Measurements from ENCODE around the gene PPIP5K2.
"Not testable (repeated sequence)": the region's sequence is repeated elsewhere in the genome, so short reads cannot be mapped to it uniquely, and the experiment has no call there.

PPIP5K2 gene

DNA sequence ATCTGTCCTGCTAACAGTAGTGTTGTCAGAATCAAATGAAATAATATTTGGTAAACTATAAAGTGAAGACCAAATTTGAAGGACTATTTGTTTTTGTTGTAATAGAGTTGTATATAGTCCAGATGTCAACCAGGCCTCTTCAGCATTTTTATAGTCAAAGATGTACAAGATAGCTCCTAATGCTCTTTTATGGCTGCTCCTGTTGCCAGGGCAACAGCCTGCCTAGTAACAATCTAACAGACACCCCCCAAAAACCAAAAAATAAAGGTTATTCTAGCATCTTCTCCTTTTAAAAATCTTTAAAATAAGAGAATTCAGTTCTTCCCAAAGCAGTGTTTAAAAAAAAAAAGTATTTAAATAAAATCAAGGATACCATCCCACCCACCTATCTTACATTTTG lies 89.0 kb downstream of the PPIP5K2 start:
- no peak for DNase-seq

GRCh38 chr5:103210952-103211351 lies 90.9 kb downstream of the PPIP5K2 start:
- DNase-seq, result no peak

- DNase-seq, result no peak
Observed at GRCh38 chr5:103211576-103212561, 91.8 kb downstream of the PPIP5K2 start.

- no peak for DNase-seq
Observed at GRCh38 chr5:103216137-103216536, 96.0 kb downstream of the PPIP5K2 start.

DNA sequence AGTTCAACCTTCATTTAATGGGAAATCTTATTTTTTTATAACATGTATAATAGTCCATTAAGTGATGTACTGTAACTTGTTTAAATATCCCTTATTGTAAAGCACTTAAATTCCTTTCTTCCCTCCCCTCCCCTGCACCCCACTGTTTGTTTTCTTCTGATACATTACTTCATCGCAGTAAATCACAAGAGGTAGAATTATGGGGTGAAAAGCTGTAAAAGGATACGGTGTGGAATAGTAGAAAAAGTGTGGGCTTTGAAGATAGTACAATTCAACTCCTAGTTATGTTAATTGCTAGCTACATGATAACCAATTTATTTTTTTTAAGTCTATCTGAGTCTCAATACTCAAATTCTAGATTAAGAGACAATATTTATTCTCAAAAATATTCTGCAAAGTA lies 96.6 kb downstream of the PPIP5K2 start:
- no peak for DNase-seq

GRCh38 chr5:103217101-103217500 lies 97.0 kb downstream of the PPIP5K2 start:
- DNase-seq, result no peak

DNA sequence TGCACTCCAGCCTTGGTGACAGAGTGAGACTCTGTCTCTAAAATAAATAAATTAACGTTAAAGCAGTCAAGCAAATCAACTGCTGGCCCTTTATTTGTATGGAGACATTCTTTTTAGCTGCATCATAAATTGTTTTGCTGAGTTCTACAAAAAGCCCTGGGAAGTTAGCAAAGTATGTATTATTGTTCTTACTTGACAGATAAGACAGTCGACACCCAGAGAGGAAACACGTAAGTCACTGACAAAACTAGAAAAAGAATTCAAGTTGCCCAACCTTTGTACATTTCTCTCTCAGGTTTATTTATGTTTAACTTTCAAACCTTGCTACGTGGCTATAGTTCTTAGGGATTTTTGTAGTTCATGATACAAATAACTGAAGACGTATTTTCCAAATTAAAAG lies 98.1 kb downstream of the PPIP5K2 start:
- DNase-seq, result no peak

DNA sequence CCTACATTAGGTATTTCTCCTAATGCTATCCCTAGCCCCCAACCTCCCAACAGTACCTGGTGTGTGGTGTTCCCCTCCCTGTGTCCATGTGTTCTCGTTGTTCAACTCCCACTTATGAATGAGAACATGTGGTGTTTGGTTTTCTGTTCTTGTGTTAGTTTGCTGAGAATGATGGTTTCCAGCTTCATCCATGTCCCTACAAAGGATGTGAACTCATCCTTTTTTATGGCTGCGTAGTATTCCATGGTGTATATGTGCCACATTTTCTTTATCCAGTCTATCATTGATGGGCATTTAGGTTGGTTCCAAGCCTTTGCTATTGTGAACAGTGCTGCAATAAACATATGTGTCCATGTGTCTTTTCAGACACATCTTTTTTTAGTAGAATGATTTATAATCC lies 99.0 kb downstream of the PPIP5K2 start:
- not testable (repeated sequence) for DNase-seq

GRCh38 chr5:103223031-103223955 lies 103.2 kb downstream of the PPIP5K2 start:
- no peak for DNase-seq

DNA sequence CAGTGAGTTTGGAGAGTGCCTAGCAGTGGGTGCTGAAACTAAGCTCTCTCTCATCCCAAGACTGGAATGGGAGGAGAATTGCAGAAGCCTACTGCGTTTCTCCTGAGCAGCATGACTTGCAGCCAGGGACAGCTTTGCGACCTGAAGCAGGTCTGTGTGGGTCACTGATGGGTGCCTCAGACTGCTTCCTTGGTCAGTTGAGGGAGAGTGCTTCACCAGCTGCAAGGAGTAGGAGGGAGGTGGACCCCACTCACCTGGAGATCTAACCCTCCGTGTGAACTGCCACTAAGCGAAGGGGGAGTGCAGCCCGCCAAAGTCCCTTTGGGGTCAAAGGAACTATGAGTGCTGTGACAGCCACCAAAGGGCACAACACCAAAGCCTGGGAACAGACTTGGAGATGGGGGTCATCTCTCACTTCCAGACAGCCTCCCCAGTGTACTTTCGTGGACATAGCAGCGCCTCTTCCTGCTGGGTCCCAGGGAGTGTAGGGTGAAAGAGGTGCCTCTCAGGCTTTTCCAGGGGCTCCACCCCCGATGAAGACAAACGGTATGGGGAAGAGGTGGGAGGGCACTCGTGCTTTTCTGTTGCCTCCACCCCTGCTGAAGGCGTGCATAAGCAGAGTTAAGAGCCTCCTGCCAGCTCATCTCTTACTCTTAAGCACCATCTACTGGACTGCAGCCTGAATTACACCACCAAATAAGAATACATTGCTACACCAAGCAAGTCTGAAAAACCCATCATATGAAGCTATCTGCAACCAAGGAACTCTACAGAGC lies 104.2 kb downstream of the PPIP5K2 start:
- peak in 3 of 6 experiments; percentile 4 to 46 (median 39) for DNase-seq

DNA sequence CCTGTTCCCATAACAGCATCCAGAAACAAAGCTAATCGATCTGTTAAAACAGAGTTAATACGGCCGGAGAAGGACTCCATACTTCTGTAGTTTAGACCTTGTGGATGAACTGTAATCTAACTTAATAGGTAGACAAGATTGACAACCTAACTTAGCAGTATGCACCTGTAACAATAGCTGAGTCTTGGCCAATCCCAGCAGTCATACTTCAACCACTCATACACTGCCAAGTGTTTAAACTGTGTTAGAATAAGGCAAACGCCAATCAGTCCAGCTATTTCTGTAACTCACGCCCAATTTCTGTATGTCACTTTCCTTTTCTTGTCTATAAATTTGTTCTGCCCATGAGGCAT lies 104.8 kb downstream of the PPIP5K2 start:
- no peak for DNase-seq

GRCh38 chr5:103228061-103228460 lies 108.0 kb downstream of the PPIP5K2 start:
- DNase-seq, result no peak

DNA sequence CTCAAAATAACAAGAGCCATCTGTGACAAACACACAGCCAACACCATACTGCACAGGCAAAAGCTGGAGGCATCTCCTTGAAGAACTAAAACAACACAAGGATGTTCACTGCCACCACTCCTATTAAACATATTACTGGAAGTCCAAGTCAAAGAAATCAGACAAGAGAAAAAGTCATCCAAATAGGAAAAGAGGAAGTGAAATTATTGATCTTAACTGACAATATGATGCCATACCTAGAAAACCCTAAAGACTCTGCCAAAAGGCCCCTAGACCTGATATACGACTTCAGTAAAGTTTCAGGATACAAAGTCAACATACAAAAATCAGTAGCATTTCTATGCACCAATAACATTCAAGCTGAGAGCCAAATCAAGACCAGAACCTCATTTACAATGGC lies 108.5 kb downstream of the PPIP5K2 start:
- DNase-seq, result no peak

DNA sequence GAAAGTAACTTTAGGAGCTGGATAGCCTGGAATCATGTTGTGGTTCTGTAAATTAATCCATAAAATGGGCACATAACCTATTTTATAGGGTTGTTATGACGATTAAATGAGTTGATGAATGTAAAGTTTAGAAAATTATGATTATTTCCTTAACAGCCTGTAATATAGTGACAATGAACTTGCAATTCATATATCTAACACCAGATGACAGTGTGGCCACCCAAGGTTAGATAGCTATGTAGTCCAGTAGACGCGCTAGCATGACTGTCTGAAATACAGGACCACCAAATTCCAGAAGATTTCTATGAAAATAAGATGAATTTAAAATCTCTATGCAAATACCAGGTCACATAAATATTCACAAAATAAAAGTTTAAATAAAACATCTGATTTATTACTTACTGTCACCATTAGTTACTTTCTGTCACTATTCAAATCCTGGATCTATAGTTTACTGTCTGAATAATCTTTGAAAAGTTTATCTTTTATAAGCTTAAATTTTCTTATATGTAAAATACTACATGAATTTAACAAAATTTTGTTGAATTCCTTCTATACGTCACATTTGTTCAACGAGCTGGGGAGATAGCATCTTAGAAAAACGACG lies 112.4 kb downstream of the PPIP5K2 start:
- DNase-seq, result peak in 3 of 6 experiments; percentile 4 to 36 (median 28)

DNA sequence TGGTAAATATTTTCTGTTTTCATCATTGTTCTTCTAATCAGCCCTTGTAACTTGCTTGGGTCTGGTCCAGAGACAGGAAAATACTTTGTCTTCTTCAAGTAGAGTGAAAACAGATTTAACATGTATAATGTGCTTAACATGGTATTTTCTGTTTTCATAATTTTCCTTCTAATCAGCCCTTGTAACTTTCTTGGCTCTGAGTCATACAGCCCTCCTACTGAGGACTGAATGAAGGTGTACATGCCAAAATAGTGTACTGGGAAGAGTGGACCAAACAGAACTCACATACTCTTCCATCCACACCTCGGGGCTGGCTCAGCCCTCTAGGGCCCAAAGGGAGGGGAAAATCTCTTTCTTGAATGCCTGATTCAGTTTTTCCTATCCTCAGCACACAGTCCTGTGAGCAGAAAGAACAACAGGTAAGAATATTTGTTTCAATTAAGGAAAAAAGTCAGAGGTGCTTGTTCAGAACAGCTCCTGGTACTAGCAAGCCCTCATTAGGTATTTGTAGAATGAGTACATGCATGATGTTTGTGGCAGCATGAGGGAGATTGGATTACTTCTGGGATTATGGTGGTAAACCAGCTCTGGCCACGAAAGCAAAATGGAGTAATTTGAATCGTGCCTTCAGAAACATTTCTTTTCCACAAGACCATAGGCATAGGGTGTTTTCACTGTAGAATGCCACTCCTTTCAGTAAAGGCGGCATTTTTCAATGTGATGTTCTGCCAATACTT lies 114.3 kb downstream of the PPIP5K2 start:
- no peak for DNase-seq

DNA sequence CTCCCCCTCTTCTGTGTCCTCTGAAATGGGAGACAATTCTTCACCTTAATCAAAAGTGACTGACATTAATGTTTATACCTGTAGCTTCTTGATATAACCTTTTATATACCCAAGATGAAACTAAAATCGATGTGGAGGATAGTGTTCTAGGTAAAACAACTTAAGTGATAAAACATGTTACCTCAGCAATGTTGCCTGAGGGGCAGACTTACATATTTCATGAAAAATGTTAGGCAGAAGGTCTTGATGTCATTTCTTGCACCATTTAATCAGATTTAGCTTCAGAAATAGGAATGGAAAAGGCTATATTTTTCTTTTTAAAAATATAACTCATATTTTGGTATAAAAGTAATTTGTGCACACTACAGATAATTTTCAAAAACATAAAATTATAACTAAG lies 115.8 kb downstream of the PPIP5K2 start:
- no peak for DNase-seq

GRCh38 chr5:103237778-103238177 lies 117.7 kb downstream of the PPIP5K2 start:
- DNase-seq, result no peak

DNA sequence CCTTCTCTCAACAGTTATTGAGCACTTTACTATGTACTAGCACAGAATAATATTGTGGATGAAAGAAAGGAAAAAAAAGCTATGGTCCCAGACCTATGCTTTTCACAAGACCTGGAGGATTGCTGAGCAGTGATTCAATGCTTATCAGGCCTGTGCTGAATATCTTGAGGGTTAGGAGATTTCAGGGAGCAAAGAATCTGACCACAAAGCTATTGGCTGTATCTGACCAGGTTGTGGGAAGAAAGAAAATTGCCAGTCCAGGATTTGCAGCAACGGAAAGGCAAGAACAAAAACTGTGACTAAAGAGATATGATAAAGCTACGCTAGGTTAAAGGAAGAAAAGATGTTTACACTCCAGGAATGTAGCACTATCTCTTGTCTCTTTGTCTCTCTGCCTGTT lies 123.6 kb downstream of the PPIP5K2 start:
- no peak for DNase-seq

DNA sequence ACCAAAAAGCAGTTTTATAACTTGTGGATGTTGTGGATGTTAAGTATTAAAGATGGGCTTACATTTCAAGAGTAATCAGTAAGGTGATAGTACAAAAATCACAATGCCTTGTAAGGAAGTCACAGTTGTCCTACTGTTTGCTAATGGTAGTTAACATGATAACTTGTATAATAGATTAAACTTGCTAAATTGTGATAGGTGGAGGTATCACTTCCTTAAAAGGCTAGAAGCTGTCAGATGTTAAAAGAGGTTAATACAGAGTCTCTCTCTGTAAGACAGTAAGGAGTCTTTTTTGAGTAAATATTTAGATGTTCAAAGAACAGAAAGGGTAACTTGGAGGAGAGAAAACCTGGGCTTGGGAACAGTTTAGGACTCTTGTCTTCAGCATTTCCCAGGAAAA lies 124.3 kb downstream of the PPIP5K2 start:
- DNase-seq, result no peak

DNA sequence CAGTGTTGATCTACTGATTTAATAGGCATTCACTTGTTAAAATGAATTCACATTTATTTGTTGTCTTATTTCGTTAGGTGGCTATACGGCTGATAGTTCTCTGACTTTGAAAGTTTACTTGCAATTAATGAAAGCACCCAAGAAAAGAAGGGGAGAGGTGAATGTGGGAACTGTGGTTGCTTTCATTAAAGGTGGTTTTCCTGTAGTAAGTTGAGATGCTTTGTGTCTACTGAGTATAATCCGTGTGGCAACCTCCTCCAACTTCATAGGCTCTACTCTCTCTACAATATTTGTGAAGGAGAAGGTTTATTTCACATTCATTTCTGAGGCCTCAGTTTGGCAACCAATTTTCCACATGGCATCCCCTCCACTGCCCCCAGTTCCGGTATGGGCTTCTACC lies 125.7 kb downstream of the PPIP5K2 start:
- peak in 1 of 6 experiments; percentile 9 for DNase-seq

DNA sequence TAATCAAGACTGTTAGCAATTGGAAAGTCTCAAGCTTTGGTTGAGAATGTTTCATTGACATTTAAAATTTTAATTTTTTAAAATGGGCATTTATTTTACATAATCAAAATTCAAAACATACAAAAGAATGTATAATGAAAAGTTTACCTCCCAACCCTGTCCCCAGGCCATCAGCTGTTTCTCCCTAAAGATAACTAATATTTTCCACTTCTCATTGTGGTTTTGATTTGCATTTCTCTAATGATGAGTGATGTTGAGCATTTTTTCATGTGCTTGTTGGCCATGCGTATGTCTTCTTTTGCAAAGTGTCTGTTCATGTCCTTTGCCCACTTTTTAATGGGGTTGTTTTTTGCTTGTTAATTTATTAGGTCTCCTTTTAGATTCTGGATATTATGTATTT lies 127.0 kb downstream of the PPIP5K2 start:
- no peak for DNase-seq

DNA sequence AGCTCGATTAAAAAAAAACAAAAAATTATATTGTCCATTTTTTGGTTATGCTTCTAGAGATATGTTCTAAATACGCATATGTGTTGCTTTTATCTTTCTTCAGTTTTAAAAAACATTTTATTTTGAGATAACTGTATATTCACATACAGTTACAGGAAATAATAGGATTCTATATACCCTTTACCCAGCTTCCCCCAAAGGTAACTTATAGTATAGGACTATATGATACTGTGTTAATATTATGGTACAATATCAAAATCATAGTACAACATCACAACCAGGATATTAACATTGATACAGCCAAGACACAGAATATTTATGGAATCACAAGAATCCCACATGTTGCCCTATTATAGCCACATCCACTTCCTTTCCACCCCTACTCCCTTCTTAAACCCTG lies 129.0 kb downstream of the PPIP5K2 start:
- no peak for DNase-seq

Data from stimulated activated naive CD4-positive, alpha-beta T cell (primary cell).